GM12891 (cell line): ENCODE measurements around the gene DCLK1.

Experiments used
- PAX5 ChIP-seq: IDR thresholded peaks from 2 replicates; pipeline ENCODE4 v1.6.1; 2011; ENCODE audit warnings: low read length, moderate library complexity, mild to moderate bottlenecking; ENCODE audit not compliant: insufficient read depth, severe bottlenecking
- POLR2A ChIP-seq: IDR thresholded peaks from 2 replicates; pipeline ENCODE4 v1.6.1; 2011; ENCODE audit warnings: low read depth, low read length, control low read depth
- POLR2AphosphoS5 ChIP-seq: IDR thresholded peaks from 2 replicates; pipeline ENCODE4 v1.6.1; 2011; ENCODE audit warnings: low read depth, low read length, control low read depth
- POU2F2 ChIP-seq: IDR thresholded peaks from 2 replicates; pipeline ENCODE4 v1.6.1; 2011; ENCODE audit warnings: low read depth, mild to moderate bottlenecking, control low read depth, low read length, moderate library complexity
- SPI1 ChIP-seq: IDR thresholded peaks from 2 replicates; pipeline ENCODE4 v1.6.1; 2011; ENCODE audit warnings: low read depth, low read length, control low read depth
- TAF1 ChIP-seq: IDR thresholded peaks from 2 replicates; pipeline ENCODE4 v1.6.1; 2011; ENCODE audit warnings: low read depth, low read length, control low read depth

DNA sequence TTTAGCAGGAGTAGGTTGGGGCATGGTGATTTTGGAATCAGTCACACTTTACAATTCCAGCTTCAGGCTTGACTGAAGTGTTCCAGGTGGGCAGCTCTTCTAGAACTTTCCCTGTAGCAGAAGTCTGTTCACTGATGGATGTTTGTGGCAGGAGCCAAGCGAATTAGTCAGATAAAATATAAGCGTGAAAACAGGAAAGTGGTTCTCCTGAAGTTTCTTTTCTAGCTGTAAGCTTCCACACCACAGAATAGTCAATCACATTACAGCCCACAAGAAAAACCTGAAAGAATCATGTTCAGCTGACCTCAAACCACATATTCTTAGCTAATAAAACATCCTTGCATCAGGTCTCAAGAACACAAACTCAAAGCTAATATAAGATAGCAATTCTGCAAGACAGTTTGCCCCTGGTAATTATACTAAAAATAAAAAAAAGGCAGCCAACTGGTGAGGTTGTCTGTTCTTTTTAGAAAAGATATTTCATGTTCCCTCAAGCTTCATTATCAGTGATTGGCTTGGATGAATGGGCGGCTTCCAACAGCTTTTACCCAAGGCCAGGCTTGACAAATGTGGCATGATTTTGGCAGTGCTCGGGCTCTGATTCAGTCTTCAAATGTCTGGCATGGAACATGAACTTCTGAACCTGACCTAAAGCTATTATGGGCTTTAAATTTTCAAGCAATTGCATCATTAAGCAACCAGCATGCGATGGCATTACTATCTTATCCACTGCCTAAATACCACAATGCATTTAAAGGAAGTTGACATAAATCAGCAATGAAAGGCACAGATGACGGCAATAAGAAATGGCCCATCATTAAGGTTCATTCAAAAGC, 136.8 kb downstream of the DCLK1 start:
- TF ChIP-seq POLR2A (no peak), SPI1 (no peak), POLR2AphosphoS5 (no peak), TAF1 (no peak), POU2F2 (no peak), PAX5 (no peak)
